Retina (tissue), 1 donor: Measurements from ENCODE around the gene LRRC70.
"Not testable (repeated sequence)": the region's sequence is repeated elsewhere in the genome, so short reads cannot be mapped to it uniquely, and the experiment has no call there.

ENCODE experiments used
- DNase-seq: peaks from one replicate; pipeline ENCODE4 v3.0.0-alpha.2; 2016

LRRC70 gene

DNA sequence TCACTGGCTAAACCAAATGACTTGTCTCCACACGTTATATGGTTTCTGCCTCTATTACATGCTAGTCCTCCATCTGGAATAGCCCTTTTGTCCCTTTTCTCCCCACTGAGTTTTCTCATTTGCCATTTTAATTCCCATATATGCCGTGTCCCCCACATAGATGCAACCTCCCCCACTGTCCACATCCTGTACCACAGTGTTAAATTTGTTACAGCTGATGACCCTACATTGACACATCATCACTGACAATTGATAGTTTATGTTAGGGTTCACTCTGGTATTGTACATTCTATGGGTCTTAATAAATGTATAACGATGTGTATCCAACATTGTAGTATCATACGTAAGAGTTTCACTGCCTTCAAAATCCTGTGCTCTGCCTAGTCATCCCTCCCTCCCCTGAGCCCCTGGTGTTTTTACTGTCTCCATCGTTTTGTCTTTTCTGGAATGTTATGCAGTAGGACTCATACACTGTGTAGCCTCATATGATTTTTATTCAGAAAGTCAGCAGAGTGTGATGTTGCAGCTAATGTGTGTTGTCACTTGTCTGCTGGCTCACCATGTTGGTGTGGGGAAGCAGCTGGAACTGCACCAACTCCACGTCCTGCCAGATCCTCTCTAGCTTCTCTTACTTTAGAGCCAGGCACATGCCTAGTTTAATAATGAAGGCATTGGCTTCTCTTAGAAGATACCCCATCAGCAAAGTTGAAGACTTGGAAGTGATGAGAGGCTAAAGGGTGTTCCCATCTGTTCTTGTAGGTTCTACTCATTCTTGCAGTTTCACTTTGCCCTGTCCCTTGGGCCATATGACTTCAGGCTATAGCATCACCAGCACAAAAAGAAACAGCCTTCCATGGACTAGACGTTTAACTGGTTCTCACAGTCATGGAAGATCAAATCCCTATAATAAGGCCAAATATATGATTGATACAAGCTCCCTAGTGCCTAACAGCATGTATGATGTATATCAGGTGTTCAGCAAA is 30.2 kb downstream of the LRRC70 start:
- no peak for DNase-seq

DNA sequence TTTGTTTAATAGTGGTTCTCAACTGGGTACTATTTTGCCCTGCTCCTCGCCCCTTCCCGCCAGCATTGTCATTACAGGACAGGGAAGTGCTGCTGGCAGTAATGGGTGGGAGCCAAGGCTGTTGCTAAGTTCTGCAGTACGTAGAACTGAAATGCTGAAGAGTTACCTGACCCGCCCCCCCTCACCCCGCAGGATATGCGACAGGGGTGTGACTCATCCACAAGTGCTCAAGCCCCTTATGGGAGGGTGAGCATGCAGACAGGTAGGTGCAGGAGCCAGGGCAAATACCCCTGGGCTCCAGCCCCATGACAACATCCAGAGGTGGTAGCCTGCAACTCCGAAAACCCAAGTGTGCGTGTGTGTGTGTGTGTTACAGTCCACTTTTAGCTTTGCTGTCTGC is 35.7 kb downstream of the LRRC70 start:
- no peak for DNase-seq

DNA sequence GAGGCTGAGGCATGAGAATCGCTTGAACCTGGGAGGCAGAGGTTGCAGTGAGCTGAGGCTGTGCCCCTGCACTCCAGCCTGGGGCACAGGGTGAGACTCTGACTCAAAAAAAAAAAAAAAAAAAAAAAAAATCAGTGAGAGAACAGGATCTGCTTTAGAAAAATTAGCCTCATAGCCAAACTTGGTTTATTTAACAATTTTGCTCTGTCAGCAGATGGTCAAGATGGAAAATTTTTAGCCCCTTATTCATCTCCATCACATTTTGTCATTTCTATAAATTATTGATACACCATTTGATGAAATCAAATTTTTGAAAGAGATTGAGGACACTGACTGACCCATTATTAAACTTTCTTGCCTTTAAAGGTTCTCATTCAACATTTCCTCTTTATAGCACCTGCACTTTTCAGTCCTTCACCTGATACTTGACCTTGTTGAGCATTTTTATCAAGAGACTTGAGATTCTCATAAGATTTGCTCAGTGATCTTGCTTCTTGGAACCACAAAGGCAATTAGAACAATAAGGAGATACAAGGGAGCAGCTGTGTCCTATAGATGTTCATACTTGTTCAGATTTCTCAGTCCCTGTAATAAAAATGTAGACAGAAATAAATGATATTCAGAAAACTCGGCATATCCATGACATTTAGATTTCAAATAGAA is 38.1 kb downstream of the LRRC70 start:
- no peak for DNase-seq

DNA sequence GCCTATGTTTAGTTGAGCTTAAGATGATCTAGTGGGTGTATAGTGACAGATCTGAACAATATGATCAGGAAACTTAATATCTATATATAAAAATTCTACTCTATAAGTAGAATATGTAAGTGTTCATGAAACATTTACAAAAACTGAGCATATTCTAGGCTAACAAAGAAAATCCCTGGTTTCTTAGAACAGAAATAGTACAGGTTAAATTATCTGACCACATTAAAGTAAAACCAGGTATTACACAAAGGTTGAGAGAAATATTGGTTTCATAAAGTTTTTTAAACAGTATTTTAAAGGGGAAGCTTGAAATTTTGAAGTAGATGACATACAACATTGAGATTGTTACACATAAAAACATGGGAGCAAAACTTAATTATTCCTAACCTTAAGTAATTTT is 39.3 kb downstream of the LRRC70 start:
- DNase-seq, result no peak

DNA sequence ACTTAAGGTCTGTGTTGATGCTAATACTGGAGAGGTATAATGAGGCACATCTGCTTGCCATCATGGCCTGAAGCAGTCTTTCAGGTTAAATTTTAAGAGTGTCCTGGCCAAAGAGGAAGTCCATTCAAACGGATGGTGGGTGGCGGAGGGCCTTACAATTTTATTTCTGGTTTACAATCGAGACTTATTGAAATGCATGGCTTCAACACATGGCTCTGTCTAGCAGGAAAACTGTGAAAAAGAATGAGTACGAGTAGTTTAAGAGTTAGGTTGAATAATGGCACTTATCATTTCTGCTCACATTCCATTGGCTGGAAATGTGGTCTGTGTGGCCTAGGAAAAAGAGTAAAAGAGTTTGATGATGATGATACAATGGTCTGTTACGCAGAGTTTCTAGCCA is 42.1 kb downstream of the LRRC70 start:
- DNase-seq, result no peak

DNA sequence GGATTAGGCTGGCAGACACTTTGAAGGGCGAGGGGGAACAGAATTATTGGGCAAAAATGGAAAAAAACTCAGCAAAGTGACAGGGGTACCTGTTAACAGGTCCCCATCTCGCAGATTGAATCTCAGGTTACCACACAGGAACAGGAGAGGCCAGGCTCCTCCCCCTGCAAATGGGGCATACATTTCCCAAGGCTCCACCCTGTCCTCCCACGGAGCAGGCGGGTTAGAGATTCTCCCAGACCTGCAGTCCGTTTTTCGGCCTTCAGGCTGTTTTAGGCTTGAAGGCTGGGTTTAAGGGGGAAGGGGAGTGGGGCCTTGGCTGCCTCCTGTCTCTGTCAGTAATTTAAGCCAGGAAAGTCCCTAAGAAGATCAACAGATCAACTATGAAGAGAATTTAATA is 42.7 kb downstream of the LRRC70 start:
- no peak for DNase-seq

DNA sequence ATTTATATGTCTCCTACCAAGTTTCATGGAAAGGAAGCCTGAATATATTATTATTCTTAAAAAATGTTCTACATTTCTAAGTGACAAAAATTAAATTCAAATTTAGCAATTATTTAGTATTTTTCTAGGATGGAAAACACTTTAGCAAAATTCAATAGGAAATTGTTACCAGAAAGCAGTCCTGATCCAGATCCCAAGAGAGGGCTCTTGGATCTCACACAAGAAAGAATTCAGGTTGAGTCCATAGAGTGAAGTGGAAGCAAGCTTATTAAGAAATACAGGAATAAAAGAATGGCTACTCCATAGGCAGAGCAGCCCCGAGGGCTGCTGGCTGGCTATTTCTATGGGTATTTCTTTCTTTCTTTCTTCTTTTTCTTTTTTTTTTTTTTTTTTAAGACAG is 44.7 kb downstream of the LRRC70 start:
- DNase-seq, result no peak

DNA sequence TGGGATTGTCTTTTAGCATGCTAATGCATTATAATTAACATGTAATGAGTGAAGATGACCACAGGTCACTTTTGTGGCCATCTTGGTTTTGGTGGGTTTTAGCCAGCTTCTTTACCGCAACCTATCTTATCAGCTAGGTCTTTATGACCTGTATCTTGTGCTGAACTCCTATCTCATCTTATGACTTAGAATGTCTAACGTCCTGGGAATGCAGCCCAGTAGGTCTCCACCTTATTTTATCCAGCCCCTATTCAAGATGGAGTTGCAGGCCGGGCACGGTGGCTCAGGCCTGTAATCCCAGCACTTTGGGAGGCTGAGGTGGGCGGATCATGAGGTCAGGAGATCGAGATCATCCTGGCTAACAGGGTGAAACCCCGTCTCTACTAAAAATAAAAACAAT is 45.8 kb downstream of the LRRC70 start:
- DNase-seq, result not testable (repeated sequence)

DNA sequence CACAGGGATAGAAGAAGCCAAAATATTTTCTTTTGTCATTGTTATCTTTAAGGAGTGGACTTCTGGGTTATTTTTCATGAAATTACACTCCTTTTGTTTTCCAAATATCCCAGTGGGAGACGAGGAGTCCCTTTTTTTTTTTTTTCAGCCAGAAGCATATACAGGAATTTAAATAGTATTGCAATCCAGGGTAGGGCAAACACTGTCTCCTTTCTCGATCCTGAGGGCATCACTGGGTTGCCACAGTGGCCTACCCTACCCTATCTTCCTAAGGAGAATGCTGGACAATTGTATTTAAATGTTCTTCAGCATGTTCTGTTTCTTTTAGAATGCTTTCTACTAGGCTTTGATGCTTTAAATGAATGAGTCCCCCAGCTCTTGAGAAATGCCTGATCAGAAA is 47.9 kb downstream of the LRRC70 start:
- no peak for DNase-seq

DNA sequence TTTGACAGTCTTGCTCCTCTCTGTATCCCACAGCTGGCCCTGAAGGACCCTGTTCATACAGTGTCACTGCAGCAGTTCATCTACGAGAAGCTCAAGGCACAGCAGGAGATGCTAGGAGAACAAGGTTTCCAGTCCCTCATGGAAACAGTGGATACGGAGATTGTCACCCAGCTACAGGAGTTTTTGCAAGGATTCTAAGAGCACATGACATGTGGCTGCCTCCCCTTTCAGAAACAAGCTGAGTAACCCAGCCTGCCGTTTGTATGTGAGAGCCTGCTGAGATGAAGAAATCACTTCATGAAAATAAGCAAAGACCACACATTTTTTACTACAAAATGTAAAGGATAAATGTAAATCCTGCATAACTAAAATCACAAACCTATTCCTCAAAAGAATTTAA is 48.5 kb downstream of the LRRC70 start:
- no peak for DNase-seq

DNA sequence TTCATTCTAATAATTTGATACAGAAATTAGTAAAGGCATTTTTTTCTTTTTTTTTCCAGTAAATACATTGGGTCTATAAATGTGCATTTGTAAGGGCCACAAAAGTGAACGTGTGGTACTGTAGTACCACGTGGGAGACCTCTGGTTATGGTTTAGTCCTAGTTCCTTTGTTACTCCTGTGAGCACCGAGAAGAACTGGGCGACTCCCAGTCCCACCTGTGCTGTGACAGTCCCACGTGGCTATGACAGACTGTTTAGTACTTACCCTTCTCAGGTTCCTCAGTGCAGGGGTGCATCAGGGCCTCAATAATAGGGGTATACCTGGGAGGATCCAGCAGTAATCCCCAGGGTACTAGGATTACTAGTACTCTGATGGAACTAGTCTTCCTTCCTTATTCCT is 49.3 kb downstream of the LRRC70 start:
- DNase-seq, result no peak
